NCI-H146 treated with DMSO at 0.1 percent for 48 hours (cell line): Measurements from ENCODE around the gene TMTC2.
"Not testable (repeated sequence)": the region's sequence is repeated elsewhere in the genome, so short reads cannot be mapped to it uniquely, and the experiment has no call there.

Source experiments
- DNase-seq: peaks from one replicate; lab custom pipeline; 2025; ENCODE audit not compliant: unreplicated experiment; lab: John Stamatoyannopoulos, UW

Gene TMTC2

GRCh38 chr12:83065562-83065961 lies 378.9 kb downstream of the TMTC2 start:
- DNase-seq, result no peak

- DNase-seq, result no peak
Observed at GRCh38 chr12:83067981-83068380, 381.3 kb downstream of the TMTC2 start.

- DNase-seq, result no peak
Observed at GRCh38 chr12:83074358-83074894, 387.7 kb downstream of the TMTC2 start.

- no peak for DNase-seq
Observed at GRCh38 chr12:83075471-83075870, 388.8 kb downstream of the TMTC2 start.

GRCh38 chr12:83077041-83077440 lies 390.3 kb downstream of the TMTC2 start:
- no peak for DNase-seq

- DNase-seq, result no peak
Observed at GRCh38 chr12:83082690-83083276, 396.1 kb downstream of the TMTC2 start.

- no peak for DNase-seq
Observed at GRCh38 chr12:83083616-83084015, 396.9 kb downstream of the TMTC2 start.

- DNase-seq, result no peak
Observed at GRCh38 chr12:83084516-83085234, 398.0 kb downstream of the TMTC2 start.

- DNase-seq, result no peak
Observed at GRCh38 chr12:83086023-83086422, 399.3 kb downstream of the TMTC2 start.

GRCh38 chr12:83089575-83089974 lies 402.9 kb downstream of the TMTC2 start:
- no peak for DNase-seq

- DNase-seq, result no peak
Observed at GRCh38 chr12:83092129-83092528, 405.4 kb downstream of the TMTC2 start.

GRCh38 chr12:83092606-83093005 lies 405.9 kb downstream of the TMTC2 start:
- no peak for DNase-seq

- no peak for DNase-seq
Observed at GRCh38 chr12:83093426-83093825, 406.7 kb downstream of the TMTC2 start.

GRCh38 chr12:83097643-83098342 lies 411.1 kb downstream of the TMTC2 start:
- DNase-seq, result no peak

GRCh38 chr12:83099436-83099835 lies 412.7 kb downstream of the TMTC2 start:
- no peak for DNase-seq

GRCh38 chr12:83102499-83102898 lies 415.8 kb downstream of the TMTC2 start:
- DNase-seq, result no peak

- DNase-seq, result no peak
Observed at GRCh38 chr12:83106873-83107272, 420.2 kb downstream of the TMTC2 start.

GRCh38 chr12:83110424-83110823 lies 423.7 kb downstream of the TMTC2 start:
- DNase-seq, result no peak

- no peak for DNase-seq
Observed at GRCh38 chr12:83113945-83114344, 427.2 kb downstream of the TMTC2 start.

- no peak for DNase-seq
Observed at GRCh38 chr12:83114966-83115365, 428.3 kb downstream of the TMTC2 start.

GRCh38 chr12:83117926-83118325 lies 431.2 kb downstream of the TMTC2 start:
- not testable (repeated sequence) for DNase-seq
